ENCODE measurements around the gene FIG4. TPM values are rescaled to one million over a fixed set of nuclear protein-coding genes. Genes with fewer than 3 reads are reported as not detected.

Gene FIG4
- total RNA-seq, 6 experiments from 2014 or later, result 4.0 to 7.7 (median 6.4) TPM

- peaks cover 0 to 6% (median 3%) of the 10 kb centered on the region in 4 donors for H3K36me3 ChIP-seq
- no peak for ATAC-seq
- H3K27ac ChIP-seq, result no peak overlapping the region
- WGBS (ENCODE audit: insufficient coverage, low coverage, low lambda C conversion rate, missing lambda C conversion rate), result 83% methylated on average over 2 of the region's 3 CpGs
- intact Hi-C loops (cut with DNase I), result no loop called here
- no peak for TF ChIP-seq POLR2A (IDR thresholded peaks at IDR 0.05)
- TF ChIP-seq, protein P1, sequence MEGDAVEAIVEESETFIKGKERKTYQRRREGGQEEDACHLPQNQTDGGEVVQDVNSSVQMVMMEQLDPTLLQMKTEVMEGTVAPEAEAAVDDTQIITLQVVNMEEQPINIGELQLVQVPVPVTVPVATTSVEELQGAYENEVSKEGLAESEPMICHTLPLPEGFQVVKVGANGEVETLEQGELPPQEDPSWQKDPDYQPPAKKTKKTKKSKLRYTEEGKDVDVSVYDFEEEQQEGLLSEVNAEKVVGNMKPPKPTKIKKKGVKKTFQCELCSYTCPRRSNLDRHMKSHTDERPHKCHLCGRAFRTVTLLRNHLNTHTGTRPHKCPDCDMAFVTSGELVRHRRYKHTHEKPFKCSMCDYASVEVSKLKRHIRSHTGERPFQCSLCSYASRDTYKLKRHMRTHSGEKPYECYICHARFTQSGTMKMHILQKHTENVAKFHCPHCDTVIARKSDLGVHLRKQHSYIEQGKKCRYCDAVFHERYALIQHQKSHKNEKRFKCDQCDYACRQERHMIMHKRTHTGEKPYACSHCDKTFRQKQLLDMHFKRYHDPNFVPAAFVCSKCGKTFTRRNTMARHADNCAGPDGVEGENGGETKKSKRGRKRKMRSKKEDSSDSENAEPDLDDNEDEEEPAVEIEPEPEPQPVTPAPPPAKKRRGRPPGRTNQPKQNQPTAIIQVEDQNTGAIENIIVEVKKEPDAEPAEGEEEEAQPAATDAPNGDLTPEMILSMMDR (IDR thresholded peaks at IDR 0.05), result no peak
- DNase-seq, result no peak
- no peaks in the 10 kb centered on the region for H3K9me3 ChIP-seq
- H3K4me1 ChIP-seq, result no peaks in the 10 kb centered on the region
- H3K4me3 ChIP-seq, result no peak overlapping the region
- H3K27me3 ChIP-seq, result no peaks in the 10 kb centered on the region
Measured at GRCh38 chr6:109766167-109766566, 75.1 kb downstream of the FIG4 start.

- H3K27me3 ChIP-seq, result no peaks in the 10 kb centered on the region
- DNase-seq, result no peak
Measured at GRCh38 chr6:109767961-109768360, 76.9 kb downstream of the FIG4 start.

GRCh38 chr6:109768485-109768884 is 77.4 kb downstream of the FIG4 start:
- TF ChIP-seq, protein P1 (IDR thresholded peaks at IDR 0.05), result no peak
- TF ChIP-seq POLR2A (IDR thresholded peaks at IDR 0.05), result no peak
- DNase-seq, result no peak
- no peak for ATAC-seq
- H3K4me3 ChIP-seq, result no peak overlapping the region
- H3K27me3 ChIP-seq, result no peaks in the 10 kb centered on the region
- H3K4me1 ChIP-seq, result peaks cover 0 to 15% (median 0%) of the 10 kb centered on the region in 4 donors
- 76% methylated on average over 3 of the region's 5 CpGs for WGBS (ENCODE audit: insufficient coverage, low coverage, low lambda C conversion rate, missing lambda C conversion rate)
- no peaks in the 10 kb centered on the region for H3K9me3 ChIP-seq
- H3K27ac ChIP-seq, result no peak overlapping the region
- intact Hi-C loops (cut with DNase I), result no loop called here
- H3K36me3 ChIP-seq, result peaks cover 0 to 6% (median under 1%) of the 10 kb centered on the region in 4 donors

More at GRCh38 chr6:109767961-109768360, 76.9 kb downstream of the FIG4 start:
- H3K4me3 ChIP-seq, result no peak overlapping the region
- peaks cover 0 to 9% (median 0%) of the 10 kb centered on the region in 4 donors for H3K4me1 ChIP-seq
- peaks cover 0 to 6% (median under 1%) of the 10 kb centered on the region in 4 donors for H3K36me3 ChIP-seq
- TF ChIP-seq, protein P1 (IDR thresholded peaks at IDR 0.05), result no peak
- TF ChIP-seq POLR2A (IDR thresholded peaks at IDR 0.05), result no peak
- WGBS (ENCODE audit: insufficient coverage, low coverage, low lambda C conversion rate, missing lambda C conversion rate), result 75% methylated on average over 3 of the region's 3 CpGs
- H3K9me3 ChIP-seq, result no peaks in the 10 kb centered on the region
- intact Hi-C loops (cut with DNase I), result no loop called here
- no peak overlapping the region for H3K27ac ChIP-seq
- no peak for ATAC-seq

DNA sequence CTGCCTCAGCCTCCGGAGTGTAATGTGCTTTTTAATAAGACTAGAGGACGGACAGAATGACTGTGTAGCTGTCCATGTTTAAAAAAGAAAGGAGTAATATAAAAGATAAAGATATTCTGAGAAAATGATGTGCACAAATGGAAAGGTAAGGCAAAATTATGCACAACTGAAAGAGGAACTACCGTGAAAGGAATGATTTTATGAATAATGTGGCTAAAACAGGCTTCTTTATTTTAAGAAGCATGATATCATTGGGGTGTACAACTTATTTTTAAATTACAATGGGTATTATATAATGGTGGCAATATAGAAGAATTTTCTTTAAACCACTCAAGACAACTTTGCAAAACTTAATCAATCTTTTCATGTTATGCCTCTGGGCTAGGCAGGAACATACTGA is 78.1 kb downstream of the FIG4 start:
- TF ChIP-seq POLR2A (IDR thresholded peaks at IDR 0.05), result no peak
- TF ChIP-seq, protein P1 (IDR thresholded peaks at IDR 0.05), result no peak
- Histone ChIP-seq H3K4me3 (no peak overlapping the region), H3K4me1 (peaks cover 0 to 16% (median 0%) of the 10 kb centered on the region in 4 donors), H3K27ac (no peak overlapping the region), H3K36me3 (peaks cover 0 to 6% (median under 1%) of the 10 kb centered on the region in 4 donors), H3K9me3 (no peaks in the 10 kb centered on the region), H3K27me3 (no peaks in the 10 kb centered on the region)
- intact Hi-C loops (cut with DNase I), result no loop called here
- 78% methylated on average over 3 of the region's 3 CpGs for WGBS (ENCODE audit: insufficient coverage, low coverage, low lambda C conversion rate, missing lambda C conversion rate)
- DNase-seq (no peak), ATAC-seq (no peak)

- no peak for ATAC-seq
- Histone ChIP-seq H3K27me3 (no peaks in the 10 kb centered on the region), H3K36me3 (peaks cover 0 to 4% (median under 1%) of the 10 kb centered on the region in 4 donors), H3K27ac (no peak overlapping the region), H3K4me3 (no peak overlapping the region), H3K9me3 (no peaks in the 10 kb centered on the region), H3K4me1 (peaks cover 0 to 16% (median 0%) of the 10 kb centered on the region in 4 donors)
- WGBS (ENCODE audit: insufficient coverage, low coverage, low lambda C conversion rate, missing lambda C conversion rate), result 86% methylated on average over 2 of the region's 2 CpGs
- intact Hi-C loops (cut with DNase I), result no loop called here
- TF ChIP-seq, protein P1 (IDR thresholded peaks at IDR 0.05), result no peak
- no peak for TF ChIP-seq POLR2A (IDR thresholded peaks at IDR 0.05)
- DNase-seq, result no peak
Measured at GRCh38 chr6:109770047-109770446, 79.0 kb downstream of the FIG4 start.

All from right lobe of liver (tissue), 6 donors.